ENCODE results near the gene SHROOM4.

SHROOM4 gene

GRCh38 chrX:50736656-50737055, 77.3 kb downstream of the SHROOM4 start:
- DNase-seq (ENCODE audit: low read depth), result no peak
- TF ChIP-seq CTCF (IDR thresholded peaks at IDR 0.05; ENCODE audit: low read depth, low read length, missing control alignments), result no peak
- H3K4me3 ChIP-seq (ENCODE audit: low read depth, low read length), result no peak overlapping the region

GRCh38 chrX:50726296-50726695, 87.7 kb downstream of the SHROOM4 start:
- DNase-seq (ENCODE audit: low read depth), result no peak
- TF ChIP-seq CTCF (IDR thresholded peaks at IDR 0.05; ENCODE audit: low read depth, low read length, missing control alignments), result no peak
- H3K4me3 ChIP-seq (ENCODE audit: low read depth, low read length), result no peak overlapping the region

GRCh38 chrX:50725310-50725709, 88.7 kb downstream of the SHROOM4 start:
- TF ChIP-seq CTCF (IDR thresholded peaks at IDR 0.05; ENCODE audit: low read depth, low read length, missing control alignments), result no peak
- no peak overlapping the region for H3K4me3 ChIP-seq (ENCODE audit: low read depth, low read length)
- DNase-seq (ENCODE audit: low read depth), result no peak

- TF ChIP-seq CTCF (IDR thresholded peaks at IDR 0.05; ENCODE audit: low read depth, low read length, missing control alignments), result no peak
- DNase-seq (ENCODE audit: low read depth), result no peak
These were observed 91.0 kb downstream of the SHROOM4 start for GRCh38 chrX:50723006-50723405.

DNA sequence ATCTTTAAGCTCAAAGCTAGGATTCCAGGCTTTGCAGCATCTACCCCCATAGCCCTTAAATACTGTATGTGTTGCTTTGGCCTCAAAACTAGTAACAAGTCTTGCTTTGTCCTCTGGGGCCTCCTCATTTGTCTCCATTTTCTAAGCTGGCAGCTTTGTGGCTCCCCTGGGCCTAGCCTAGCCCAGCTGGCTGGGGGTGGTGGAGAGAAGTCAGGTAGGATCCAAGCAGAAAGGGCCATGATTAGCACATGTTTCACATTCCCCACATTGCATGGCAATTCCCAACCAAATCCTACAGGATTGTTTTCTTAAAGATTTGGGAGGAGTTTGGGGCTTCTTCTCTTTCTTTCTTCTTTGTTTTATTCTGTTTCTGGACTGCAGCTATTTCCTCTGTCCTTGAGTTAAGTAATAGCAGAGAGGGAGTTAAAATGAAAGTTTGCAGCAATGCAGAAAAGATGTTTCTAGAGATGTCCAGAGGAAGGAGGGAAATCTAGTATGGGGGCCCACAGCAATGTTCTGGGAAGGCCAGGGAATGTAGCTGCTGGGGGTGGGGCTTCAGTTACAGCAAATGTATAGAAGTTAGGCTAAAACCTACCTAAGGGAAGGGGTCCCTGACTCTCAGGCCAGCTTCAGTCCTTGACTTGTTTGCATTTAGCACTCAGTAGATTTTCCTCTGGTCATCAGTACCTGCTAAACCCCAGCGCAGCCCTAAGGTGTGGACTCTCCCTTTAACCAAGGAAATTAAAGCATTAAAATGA, 92.1 kb downstream of the SHROOM4 start:
- H3K4me3 ChIP-seq (ENCODE audit: low read depth, low read length), result no peak overlapping the region
- TF ChIP-seq CTCF (IDR thresholded peaks at IDR 0.05; ENCODE audit: low read depth, low read length, missing control alignments), result no peak
- DNase-seq (ENCODE audit: low read depth), result no peak

More at GRCh38 chrX:50723006-50723405, 91.0 kb downstream of the SHROOM4 start:
- H3K4me3 ChIP-seq (ENCODE audit: low read depth, low read length), result no peak overlapping the region

GRCh38 chrX:50719614-50720013, 94.4 kb downstream of the SHROOM4 start:
- H3K4me3 ChIP-seq (ENCODE audit: low read depth, low read length), result no peak overlapping the region
- TF ChIP-seq CTCF (IDR thresholded peaks at IDR 0.05; ENCODE audit: low read depth, low read length, missing control alignments), result no peak
- no peak for DNase-seq (ENCODE audit: low read depth)

GRCh38 chrX:50718776-50719175, 95.2 kb downstream of the SHROOM4 start:
- no peak for DNase-seq (ENCODE audit: low read depth)
- no peak overlapping the region for H3K4me3 ChIP-seq (ENCODE audit: low read depth, low read length)
- no peak for TF ChIP-seq CTCF (IDR thresholded peaks at IDR 0.05; ENCODE audit: low read depth, low read length, missing control alignments)
